Mesendoderm (in vitro differentiated cells): Measurements from ENCODE around the gene RNF213.

Experiments
- DNase-seq: peaks from one replicate; pipeline ENCODE4 v3.0.0; 2013
- H2AK5ac ChIP-seq: 2 replicates; pipeline ENCODE4 v1.6.1; 2013; ENCODE audit warnings: low read length, inconsistent platforms
- H2BK120ac ChIP-seq: 2 replicates; pipeline ENCODE4 v1.6.1; 2013; ENCODE audit warnings: low read depth, mild to moderate bottlenecking, low read length, moderate library complexity, mixed read lengths
- H2BK15ac ChIP-seq: replicated peaks from 2 replicates; pipeline ENCODE4 v1.6.1; 2013; ENCODE audit warnings: low read depth, mild to moderate bottlenecking, moderate library complexity
- H2BK5ac ChIP-seq: 2 replicates; pipeline ENCODE4 v1.6.1; 2013; ENCODE audit warnings: low read length, inconsistent platforms
- H3K18ac ChIP-seq: 2 replicates; pipeline ENCODE4 v1.6.1; 2013; ENCODE audit warnings: mild to moderate bottlenecking, low read length, mixed read lengths
- H3K23ac ChIP-seq: one replicate; pipeline ENCODE4 v1.6.1; 2013; ENCODE audit warnings: low read length
- H3K27ac ChIP-seq: 2 replicates; pipeline ENCODE4 v1.5.1; 2013; ENCODE audit warnings: low read depth, mild to moderate bottlenecking, inconsistent platforms, low read length, moderate library complexity
- H3K27me3 ChIP-seq: 2 replicates; pipeline ENCODE4 v1.6.1; 2013; ENCODE audit warnings: low read length, control low read depth, mild to moderate bottlenecking, inconsistent platforms; ENCODE audit not compliant: insufficient read depth, poor library complexity
- H3K36me3 ChIP-seq: 2 replicates; pipeline ENCODE4 v1.6.1; 2013; ENCODE audit warnings: low read length, inconsistent platforms; ENCODE audit not compliant: control insufficient read depth, insufficient read depth
- H3K4ac ChIP-seq: one replicate; pipeline ENCODE4 v1.6.1; 2013; ENCODE audit warnings: low read depth, mild to moderate bottlenecking, low read length, moderate library complexity
- H3K4me1 ChIP-seq: 2 replicates; pipeline ENCODE4 v1.6.1; 2013; ENCODE audit warnings: low read depth, low read length, inconsistent platforms; ENCODE audit not compliant: control insufficient read depth
- H3K4me2 ChIP-seq: 2 replicates; pipeline ENCODE4 v1.6.1; 2013; ENCODE audit warnings: low read length
- H3K4me3 ChIP-seq: 2 replicates; pipeline ENCODE4 v1.5.1; 2013; ENCODE audit warnings: mild to moderate bottlenecking, low read length
- H3K56ac ChIP-seq: one replicate; pipeline ENCODE4 v1.6.1; 2013; ENCODE audit warnings: low read length
- H3K79me1 ChIP-seq: 2 replicates; pipeline ENCODE4 v1.6.1; 2013; ENCODE audit warnings: low read length, inconsistent platforms
- H3K79me2 ChIP-seq: 2 replicates; pipeline ENCODE4 v1.6.1; 2013; ENCODE audit warnings: mild to moderate bottlenecking, low read length; ENCODE audit not compliant: control insufficient read depth, insufficient read depth
- H3K9ac ChIP-seq: 2 replicates; pipeline ENCODE4 v1.6.1; 2013; ENCODE audit warnings: low read length, inconsistent platforms
- H4K5ac ChIP-seq: one replicate; pipeline ENCODE4 v1.6.1; 2013; ENCODE audit warnings: low read length
- H4K8ac ChIP-seq: one replicate; pipeline ENCODE4 v1.6.1; 2013; ENCODE audit warnings: low read depth, mild to moderate bottlenecking, control low read depth, low read length, moderate library complexity
- WGBS: extraction: QIAGEN DNeasy Blood & Tissue Kit; methylation state at CpG from one replicate; pipeline ENCODE4 v1.1.7; 2013; ENCODE audit warnings: low lambda C conversion rate, missing lambda C conversion rate; ENCODE audit not compliant: insufficient coverage; ENCODE audit errors: extremely low coverage; 5-methylcytosine and 5-hydroxymethylcytosine counted together

RNF213 gene

DNA sequence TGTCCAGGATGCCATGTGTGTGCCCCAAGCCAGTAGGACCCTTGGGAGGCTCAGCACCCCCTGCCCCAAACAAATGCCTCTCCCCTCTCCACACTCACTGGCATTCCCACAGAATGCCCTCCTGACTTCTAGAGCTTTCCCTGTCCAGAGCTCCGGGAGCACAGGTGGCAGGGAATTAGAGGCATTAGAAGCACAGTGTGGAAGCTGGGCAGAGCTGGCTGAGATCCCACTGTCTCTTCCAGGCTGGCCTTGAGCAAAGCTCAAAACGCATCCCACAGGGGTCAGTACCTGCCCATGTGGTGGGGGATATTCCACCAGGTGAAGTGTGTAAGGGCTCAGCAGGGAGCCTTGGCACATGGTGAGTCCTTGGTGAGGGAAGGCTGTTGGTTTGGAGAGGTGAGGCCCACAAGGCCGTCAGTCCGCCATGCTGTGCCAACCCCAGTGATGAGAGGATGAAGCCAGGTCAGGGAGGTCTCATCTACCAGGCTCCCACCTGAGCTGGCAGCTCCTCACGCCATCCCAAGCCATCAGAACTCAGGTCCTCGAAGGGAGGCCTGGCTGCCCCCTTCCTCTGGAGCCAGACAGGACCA, 172.4 kb downstream of the RNF213 start:
- no peak overlapping the region for H3K4me2 ChIP-seq
- H3K27me3 ChIP-seq = no peaks in the 10 kb centered on the region
- H3K36me3 ChIP-seq = no peaks in the 10 kb centered on the region
- no peak overlapping the region for H3K4me3 ChIP-seq
- no peak overlapping the region for H3K4ac ChIP-seq
- H2BK120ac ChIP-seq = no peak overlapping the region
- H3K23ac ChIP-seq = no peak overlapping the region
- no peak for DNase-seq
- H2BK5ac ChIP-seq = no peak overlapping the region
- H3K27ac ChIP-seq = no peak overlapping the region
- H3K79me1 ChIP-seq = no peaks in the 10 kb centered on the region
- no peak overlapping the region for H4K8ac ChIP-seq
- no peak overlapping the region for H2BK15ac ChIP-seq
- no peak overlapping the region for H3K56ac ChIP-seq
- H2AK5ac ChIP-seq = no peak overlapping the region
- H3K18ac ChIP-seq = no peak overlapping the region
- H3K79me2 ChIP-seq = no peaks in the 10 kb centered on the region
- WGBS = no CpG with 5 or more reads among the region's 6 CpGs
- no peaks in the 10 kb centered on the region for H3K4me1 ChIP-seq
- no peak overlapping the region for H4K5ac ChIP-seq
- no peak overlapping the region for H3K9ac ChIP-seq

- Histone ChIP-seq H3K23ac (no peak overlapping the region), H3K56ac (no peak overlapping the region), H3K4me3 (no peak overlapping the region), H3K79me2 (no peaks in the 10 kb centered on the region), H4K5ac (no peak overlapping the region), H2BK120ac (no peak overlapping the region), H3K9ac (no peak overlapping the region), H2BK15ac (no peak overlapping the region), H3K36me3 (no peaks in the 10 kb centered on the region), H3K27ac (no peak overlapping the region), H3K4me2 (no peak overlapping the region), H2AK5ac (no peak overlapping the region), H3K27me3 (no peaks in the 10 kb centered on the region), H3K79me1 (no peaks in the 10 kb centered on the region), H3K4me1 (no peaks in the 10 kb centered on the region), H3K4ac (no peak overlapping the region), H3K18ac (no peak overlapping the region), H2BK5ac (no peak overlapping the region), H4K8ac (no peak overlapping the region)
- DNase-seq = no peak
- no CpG with 5 or more reads among the region's 12 CpGs for WGBS
Measured at GRCh38 chr17:80433916-80434666, 173.4 kb downstream of the RNF213 start.

GRCh38 chr17:80437532-80437931, 176.9 kb downstream of the RNF213 start:
- no peak overlapping the region for H3K4me2 ChIP-seq
- WGBS = no CpG with 5 or more reads among the region's 10 CpGs

GRCh38 chr17:80438806-80439205, 178.2 kb downstream of the RNF213 start:
- no peak for DNase-seq
- Histone ChIP-seq H4K5ac (no peak overlapping the region), H3K27me3 (no peaks in the 10 kb centered on the region), H3K79me1 (no peaks in the 10 kb centered on the region), H3K79me2 (no peaks in the 10 kb centered on the region), H2BK5ac (no peak overlapping the region), H3K4me2 (no peak overlapping the region), H2BK15ac (no peak overlapping the region), H3K4ac (no peak overlapping the region), H3K23ac (no peak overlapping the region), H3K27ac (no peak overlapping the region), H3K36me3 (no peaks in the 10 kb centered on the region), H2BK120ac (no peak overlapping the region), H4K8ac (no peak overlapping the region), H3K56ac (no peak overlapping the region), H2AK5ac (no peak overlapping the region), H3K4me1 (no peaks in the 10 kb centered on the region), H3K9ac (no peak overlapping the region), H3K18ac (no peak overlapping the region), H3K4me3 (no peak overlapping the region)
- WGBS = no CpG with 5 or more reads among the region's 5 CpGs

More at GRCh38 chr17:80437532-80437931, 176.9 kb downstream of the RNF213 start:
- Histone ChIP-seq H3K4me3 (no peak overlapping the region), H3K56ac (no peak overlapping the region), H2BK15ac (no peak overlapping the region), H3K4ac (no peak overlapping the region), H4K5ac (no peak overlapping the region), H3K4me1 (no peaks in the 10 kb centered on the region), H2BK5ac (no peak overlapping the region), H3K18ac (no peak overlapping the region), H4K8ac (no peak overlapping the region), H3K27ac (no peak overlapping the region), H3K9ac (no peak overlapping the region), H3K36me3 (no peaks in the 10 kb centered on the region), H2AK5ac (no peak overlapping the region), H3K23ac (no peak overlapping the region), H3K79me1 (no peaks in the 10 kb centered on the region), H3K27me3 (no peaks in the 10 kb centered on the region), H2BK120ac (no peak overlapping the region), H3K79me2 (no peaks in the 10 kb centered on the region)
- no peak for DNase-seq

DNA sequence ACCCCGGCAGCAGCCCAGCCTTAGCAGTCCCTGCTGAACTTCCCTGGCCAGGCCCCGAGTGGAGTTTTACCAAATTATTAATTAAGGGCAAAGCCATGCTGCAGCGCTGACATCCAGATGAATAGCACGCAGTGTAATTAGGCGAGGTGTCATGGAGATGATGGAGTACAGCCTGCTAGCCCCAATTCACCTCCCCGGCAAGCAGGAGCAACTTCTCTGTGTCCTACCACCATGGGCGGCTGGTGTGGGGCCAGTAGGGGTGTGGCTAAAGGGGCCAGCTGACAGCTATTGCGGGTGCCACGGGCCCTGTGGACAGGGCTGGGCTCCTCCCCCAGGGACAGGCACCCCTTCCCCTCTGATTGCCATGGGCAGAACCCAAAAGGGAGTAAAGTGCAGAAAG, 178.8 kb downstream of the RNF213 start:
- no CpG with 5 or more reads among the region's 9 CpGs for WGBS
- no peaks in the 10 kb centered on the region for H3K36me3 ChIP-seq

More for the DNA sequence above, 178.8 kb downstream of the RNF213 start:
- no peaks in the 10 kb centered on the region for H3K4me1 ChIP-seq
- no peaks in the 10 kb centered on the region for H3K79me1 ChIP-seq
- no peak overlapping the region for H3K23ac ChIP-seq
- no peaks in the 10 kb centered on the region for H3K27me3 ChIP-seq
- no peak overlapping the region for H3K56ac ChIP-seq
- no peak overlapping the region for H2BK5ac ChIP-seq
- no peak overlapping the region for H2BK120ac ChIP-seq
- no peak overlapping the region for H3K4ac ChIP-seq
- no peak overlapping the region for H4K5ac ChIP-seq
- no peak overlapping the region for H3K27ac ChIP-seq
- H3K9ac ChIP-seq = no peak overlapping the region
- DNase-seq = no peak
- H3K4me2 ChIP-seq = no peak overlapping the region
- no peak overlapping the region for H3K4me3 ChIP-seq
- no peak overlapping the region for H3K18ac ChIP-seq
- H2BK15ac ChIP-seq = no peak overlapping the region
- no peak overlapping the region for H2AK5ac ChIP-seq
- H4K8ac ChIP-seq = no peak overlapping the region
- no peaks in the 10 kb centered on the region for H3K79me2 ChIP-seq
